ENCODE results near the gene ENOX1. TPM values are rescaled to one million over a fixed set of nuclear protein-coding genes. Genes with fewer than 3 reads are reported as not detected.

ENOX1 gene
- total and polyA plus RNA-seq, 2 of the 8 experiments (the other 6 are each of a cell fraction or from before 2014, with no cell fraction given) = 0.23 to 0.37 TPM

GRCh38 chr13:43354153-43354945 lies 432.4 kb downstream of the ENOX1 start:
- H3K36me3 ChIP-seq (ENCODE audit: control insufficient read depth in 2 of 4, insufficient read depth in 4 of 4, low read length in 3 of 4) = no peaks in the 10 kb centered on the region
- CTCF ChIA-PET (ENCODE audit: partially characterized antibody) = interaction anchor here (0.6 kb wide), 1 partner anchor 203 kb away, joined by 3 read pairs; no protein-coding TSS in a partner anchor
- H3K18ac ChIP-seq (ENCODE audit: extremely low read depth, low read length) = no peak overlapping the region
- no peaks in the 10 kb centered on the region for H3K79me2 ChIP-seq (ENCODE audit: control insufficient read depth in 1 of 2, insufficient read depth in 2 of 2, low read length in 2 of 2)
- H3K27ac ChIP-seq (ENCODE audit: low read depth, low read length) = no peak overlapping the region
- no peak overlapping the region; the same call in 1 of the 2 replicates for H2BK12ac ChIP-seq (ENCODE audit: low read depth, low read length)
- no peaks in the 10 kb centered on the region for H3K27me3 ChIP-seq (replicated peaks in 1 of 4; ENCODE audit: control insufficient read depth in 3 of 4, extremely low read depth in 1 of 4, insufficient read depth in 3 of 4, low read length in 3 of 4)
- H3K23me2 ChIP-seq (ENCODE audit: low read depth, low read length) = no peaks in the 10 kb centered on the region
- no peak overlapping the region for H4K5ac ChIP-seq (ENCODE audit: insufficient read length, low read depth, low read length)
- H2BK15ac ChIP-seq (ENCODE audit: low read length) = no peak overlapping the region
- no peaks in the 10 kb centered on the region for H4K20me1 ChIP-seq (replicated peaks in 1 of 2; ENCODE audit: control insufficient read depth in 1 of 2, insufficient read depth in 2 of 2, low read length in 2 of 2)
- H2AFZ ChIP-seq (ENCODE audit: low read length) = no peak overlapping the region
- no peak overlapping the region for H2BK120ac ChIP-seq (replicated peaks; ENCODE audit: low read depth, low read length)
- H3K4me3 ChIP-seq (ENCODE audit: extremely low read depth in 1 of 4, insufficient read depth in 2 of 4, low read depth in 3 of 4, low read length in 4 of 4) = no peak overlapping the region
- H2AK5ac ChIP-seq (ENCODE audit: low read depth, low read length) = no peak overlapping the region
- no peak overlapping the region for H2BK20ac ChIP-seq (ENCODE audit: low read length)
- peaks cover 0 to 14% (median 5%) of the 10 kb centered on the region in 4 experiments; a peak in 4 of 7 replicates for H3K4me1 ChIP-seq (replicated peaks in 1 of 4; ENCODE audit: control insufficient read depth in 3 of 4, insufficient read depth in 4 of 4, low read length in 3 of 4)
- H4K8ac ChIP-seq (ENCODE audit: extremely low read depth, insufficient read depth, low read length) = no peak overlapping the region
- no peak overlapping the region for H3K14ac ChIP-seq (ENCODE audit: insufficient read length)
- DNase-seq (ENCODE audit: low read depth in 1 of 2, low spot score in 2 of 2) = no peak
- POLR2A ChIA-PET (ENCODE audit: partially characterized antibody) = no interaction called here
- no peak overlapping the region for H3K9ac ChIP-seq (replicated peaks in 1 of 4; ENCODE audit: extremely low read depth in 1 of 4, low read depth in 3 of 4, low read length in 3 of 4)
- no peak overlapping the region for H3K56ac ChIP-seq (replicated peaks; ENCODE audit: insufficient read length, low read depth, low read length)
- no peak overlapping the region for H2BK5ac ChIP-seq (ENCODE audit: low read depth, low read length)
- 72% methylated on average over 3 of the region's 3 CpGs; no CpG with 5 or more reads in 1 of the 2 experiments for WGBS, 2 experiments (ENCODE audit: extremely low coverage in 1 of 2, insufficient coverage in 1 of 2, insufficient read length in 1 of 2, insufficient replicate concordance in 2 of 2, low coverage in 1 of 2, low lambda C conversion rate in 2 of 2, missing lambda C conversion rate in 1 of 2)
- H3K23ac ChIP-seq (ENCODE audit: insufficient read length) = no peak overlapping the region
- H3K4ac ChIP-seq (replicated peaks; ENCODE audit: insufficient read length, low read depth, low read length) = no peak overlapping the region
- FAIRE-seq = no peak
- H3K9me3 ChIP-seq (ENCODE audit: insufficient read depth in 2 of 2, low read depth in 1 of 2, low read length in 1 of 2) = no peaks in the 10 kb centered on the region
- no peaks in the 10 kb centered on the region for H3K79me1 ChIP-seq (ENCODE audit: low read depth, low read length)
- no peak overlapping the region for H3K4me2 ChIP-seq (ENCODE audit: insufficient read depth in 1 of 2, low read depth in 2 of 2, low read length in 2 of 2)
- H4K91ac ChIP-seq (replicated peaks; ENCODE audit: insufficient read length, low read length) = no peak overlapping the region
- TF ChIP-seq GABPA (IDR thresholded peaks at IDR 0.05; ENCODE audit: borderline replicate concordance, insufficient read depth, low read length) (no peak), GTF2F1 (IDR thresholded peaks at IDR 0.05; ENCODE audit: borderline replicate concordance, low read depth, low read length) (no peak), JUN (IDR thresholded peaks at IDR 0.05; ENCODE audit: low read depth, low read length) (no peak), CBX5 (IDR thresholded peaks at IDR 0.05; ENCODE audit: low read depth, low read length) (no peak), CEBPB (IDR thresholded peaks at IDR 0.05; ENCODE audit: low read depth, low read length) (no peak), TCF12 (IDR thresholded peaks at IDR 0.05; ENCODE audit: low read depth, low read length) (no peak), MAX (IDR thresholded peaks at IDR 0.05) (no peak), CREB1 (IDR thresholded peaks at IDR 0.05) (no peak), EZH2 (IDR thresholded peaks at IDR 0.05; ENCODE audit: low read depth, low read length, severe bottlenecking) (no peak), BCL11A (IDR thresholded peaks at IDR 0.05; ENCODE audit: low read depth in 2 of 2, low read length in 2 of 2) (no peak), ASH2L (IDR thresholded peaks at IDR 0.05; ENCODE audit: low read length) (no peak), TAF7 (optimal IDR thresholded peaks at IDR 0.05; ENCODE audit: borderline replicate concordance, low read depth, low read length) (no peak), HDAC2 (IDR thresholded peaks at IDR 0.05; ENCODE audit: borderline replicate concordance in 1 of 2, low read depth in 2 of 2, low read length in 2 of 2) (no peak)

Data from H1 (cell line).